IPS-20b (cell line): ENCODE results near the gene LAMB2.

Experiments
- H3K27ac ChIP-seq: one replicate; pipeline ENCODE4 v1.5.1; 2013; ENCODE audit warnings: low read length
- H3K27me3 ChIP-seq: 2 replicates; pipeline ENCODE4 v1.6.1; 2013; ENCODE audit warnings: mild to moderate bottlenecking, low read length, inconsistent platforms; ENCODE audit not compliant: insufficient read depth
- H3K36me3 ChIP-seq: 2 replicates; pipeline ENCODE4 v1.6.1; 2013; ENCODE audit warnings: low read depth, mild to moderate bottlenecking, inconsistent platforms, low read length, moderate library complexity; ENCODE audit not compliant: insufficient read depth
- H3K4me1 ChIP-seq: 2 replicates; pipeline ENCODE4 v1.6.1; 2013; ENCODE audit warnings: mild to moderate bottlenecking, control low read depth, inconsistent platforms, low read length, moderate library complexity; ENCODE audit not compliant: insufficient read depth
- H3K4me3 ChIP-seq: 2 replicates; pipeline ENCODE4 v1.5.1; 2013; ENCODE audit warnings: mild to moderate bottlenecking, low read length, inconsistent platforms
- H3K9ac ChIP-seq: 2 replicates; pipeline ENCODE4 v1.6.1; 2013; ENCODE audit warnings: low read depth, mild to moderate bottlenecking, inconsistent platforms, low read length, moderate library complexity
- H3K9me3 ChIP-seq: 2 replicates; pipeline ENCODE4 v1.6.1; 2013; ENCODE audit warnings: mild to moderate bottlenecking, low read depth, low read length, inconsistent platforms; ENCODE audit not compliant: insufficient read depth

LAMB2 gene

GRCh38 chr3:49093853-49094767, 38.7 kb downstream of the LAMB2 start, which contains the start of gene QRICH1:
Gene QRICH1, minus strand, starts transcription at chr3:49094071. Its CDS starts 17,054 bp downstream, at chr3:49077017.
- Histone ChIP-seq H3K36me3 (peaks cover 52% of the 10 kb centered on the region), H3K4me3 (peak within 1 kb of the TSS; percentile 99), H3K9ac (peak within 1 kb of the TSS; percentile 98), H3K4me1 (peaks cover 9% of the 10 kb centered on the region), H3K27ac (peak within 1 kb of the TSS; percentile 70), H3K9me3 (no peaks in the 10 kb centered on the region), H3K27me3 (no peaks in the 10 kb centered on the region)

DNA sequence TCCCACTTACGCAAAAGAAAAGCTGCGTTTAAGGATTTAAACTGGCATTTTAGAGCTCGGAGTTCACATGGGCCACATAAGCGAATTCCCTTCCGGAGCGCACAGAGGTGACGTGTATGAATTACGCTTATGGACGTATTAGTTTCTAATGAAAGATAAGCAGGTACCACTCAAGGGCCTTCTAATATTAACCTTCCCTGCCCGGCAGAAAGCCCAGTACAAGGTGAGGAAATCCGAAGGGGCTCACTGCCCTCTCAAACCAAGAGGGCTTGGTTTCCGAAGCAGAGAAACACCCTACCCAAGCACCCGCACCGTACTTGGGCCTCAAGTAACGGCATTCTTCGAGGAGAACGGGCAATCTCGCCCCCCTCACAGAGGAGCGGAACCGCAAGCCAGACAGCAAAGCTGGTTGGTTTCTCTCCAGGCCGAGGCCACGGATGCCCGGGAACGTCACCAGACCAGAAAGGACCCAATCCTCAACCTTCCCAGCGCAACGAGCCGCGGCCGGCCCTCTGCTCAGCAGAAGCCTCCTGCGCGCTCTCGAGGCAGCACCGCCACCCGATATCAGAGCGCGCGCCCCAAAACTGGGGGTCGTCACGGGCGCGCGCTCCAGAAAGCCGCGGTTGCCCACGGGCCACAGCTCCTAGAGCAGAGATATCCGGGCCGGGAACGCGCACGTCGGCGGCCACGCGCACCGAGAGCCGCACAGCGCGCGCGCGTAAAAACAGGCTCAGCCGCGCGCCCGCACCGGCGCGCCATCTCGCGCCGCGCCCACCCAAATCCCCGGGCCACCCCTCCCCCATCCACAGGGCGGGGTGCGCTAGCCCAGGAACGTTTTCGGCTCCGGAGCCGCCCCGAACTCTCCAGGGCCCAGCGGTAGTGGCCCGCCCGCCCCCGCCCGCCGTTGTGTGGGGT, 39.7 kb downstream of the LAMB2 start:
- H3K36me3 ChIP-seq = peaks cover 45% of the 10 kb centered on the region
- peaks cover 9% of the 10 kb centered on the region for H3K4me1 ChIP-seq
- no peaks in the 10 kb centered on the region for H3K9me3 ChIP-seq
- H3K27me3 ChIP-seq = no peaks in the 10 kb centered on the region
- H3K27ac ChIP-seq = peak overlapping the region; percentile 70
- H3K4me3 ChIP-seq = peak overlapping the region; percentile 99
- H3K9ac ChIP-seq = peak overlapping the region; percentile 98

- H3K36me3 ChIP-seq = peaks cover 30% of the 10 kb centered on the region
Observed at GRCh38 chr3:49081429-49081828, 51.4 kb downstream of the LAMB2 start.

DNA sequence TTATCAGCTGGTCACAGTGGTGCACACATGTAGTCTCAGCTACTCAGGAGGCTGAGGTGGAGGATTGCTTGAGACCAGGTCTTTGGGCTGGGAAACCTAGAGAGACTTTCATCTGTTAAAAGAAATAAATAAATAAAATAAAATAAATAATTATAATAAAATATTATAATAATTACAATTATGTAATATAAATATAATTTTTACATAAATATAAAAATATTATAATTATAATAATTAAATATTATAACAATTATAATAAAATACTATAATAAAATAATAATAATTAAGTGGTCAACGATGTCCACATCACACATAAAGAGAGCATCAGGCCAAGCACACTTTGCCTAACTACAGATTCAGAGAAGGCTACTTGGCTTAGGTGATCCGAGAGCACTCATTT, 53.6 kb downstream of the LAMB2 start:
- Histone ChIP-seq H3K9me3 (no peaks in the 10 kb centered on the region), H3K27ac (no peak overlapping the region), H3K4me1 (no peaks in the 10 kb centered on the region), H3K36me3 (peaks cover 52% of the 10 kb centered on the region), H3K27me3 (no peaks in the 10 kb centered on the region), H3K9ac (no peak overlapping the region), H3K4me3 (no peak overlapping the region)

More at GRCh38 chr3:49081429-49081828, 51.4 kb downstream of the LAMB2 start:
- Histone ChIP-seq H3K27ac (no peak overlapping the region), H3K4me3 (no peak overlapping the region), H3K27me3 (no peaks in the 10 kb centered on the region), H3K9ac (no peak overlapping the region), H3K4me1 (no peaks in the 10 kb centered on the region), H3K9me3 (no peaks in the 10 kb centered on the region)

- Histone ChIP-seq H3K36me3 (peaks cover 73% of the 10 kb centered on the region), H3K27me3 (no peaks in the 10 kb centered on the region), H3K9me3 (no peaks in the 10 kb centered on the region), H3K4me3 (no peak overlapping the region), H3K9ac (no peak overlapping the region), H3K27ac (no peak overlapping the region), H3K4me1 (no peaks in the 10 kb centered on the region)
Observed at GRCh38 chr3:49076646-49077045, 56.2 kb downstream of the LAMB2 start.

- Histone ChIP-seq H3K36me3 (peaks cover 78% of the 10 kb centered on the region), H3K4me1 (no peaks in the 10 kb centered on the region), H3K9me3 (no peaks in the 10 kb centered on the region), H3K4me3 (no peak overlapping the region), H3K27me3 (no peaks in the 10 kb centered on the region), H3K27ac (no peak overlapping the region), H3K9ac (no peak overlapping the region)
Observed at GRCh38 chr3:49076116-49076515, 56.7 kb downstream of the LAMB2 start.
